ENCODE results near the gene UGT1A4. TPM values are rescaled to one million over a fixed set of nuclear protein-coding genes. Genes with fewer than 3 reads are reported as not detected.

The UGT1A4 gene
- total RNA-seq, 1 donor from 2014 or later, result not detected

GRCh38 chr2:233807215-233807865 lies 88.8 kb downstream of the UGT1A4 start:
- no peaks in the 10 kb centered on the region for H3K36me3 ChIP-seq
- no peak overlapping the region for H3K27ac ChIP-seq
- H3K27me3 ChIP-seq, result no peaks in the 10 kb centered on the region
- no peak for TF ChIP-seq CTCF (IDR thresholded peaks at IDR 0.05)
- intact Hi-C loops (cut with DNase I), result no loop called here
- no peaks in the 10 kb centered on the region for H3K9me3 ChIP-seq
- H3K4me3 ChIP-seq, result no peak overlapping the region
- no peaks in the 10 kb centered on the region for H3K4me1 ChIP-seq
- DNase-seq (ENCODE audit: low spot score in 2 of 2), result peak in 1 of 2 donors; percentile 42

GRCh38 chr2:233807966-233808935 lies 89.7 kb downstream of the UGT1A4 start:
- H3K4me3 ChIP-seq, result no peak overlapping the region
- intact Hi-C loops (cut with DNase I), result no loop called here
- H3K4me1 ChIP-seq, result no peaks in the 10 kb centered on the region
- no peaks in the 10 kb centered on the region for H3K36me3 ChIP-seq
- no peaks in the 10 kb centered on the region for H3K27me3 ChIP-seq
- no peak overlapping the region for H3K27ac ChIP-seq
- no peak for TF ChIP-seq CTCF (IDR thresholded peaks at IDR 0.05)
- H3K9me3 ChIP-seq, result no peaks in the 10 kb centered on the region
- DNase-seq (ENCODE audit: low spot score in 2 of 2), result no peak

- DNase-seq (ENCODE audit: low spot score in 2 of 2), result no peak
- no peak overlapping the region for H3K27ac ChIP-seq
- H3K4me1 ChIP-seq, result no peaks in the 10 kb centered on the region
- no peak overlapping the region for H3K4me3 ChIP-seq
- H3K27me3 ChIP-seq, result no peaks in the 10 kb centered on the region
- H3K9me3 ChIP-seq, result no peaks in the 10 kb centered on the region
- TF ChIP-seq CTCF (IDR thresholded peaks at IDR 0.05), result no peak
- intact Hi-C loops (cut with DNase I), result no loop called here
- no peaks in the 10 kb centered on the region for H3K36me3 ChIP-seq
These were observed 91.8 kb downstream of the UGT1A4 start for GRCh38 chr2:233810385-233810784.

- Histone ChIP-seq H3K27me3 (no peaks in the 10 kb centered on the region), H3K4me3 (no peak overlapping the region), H3K27ac (no peak overlapping the region), H3K9me3 (no peaks in the 10 kb centered on the region), H3K36me3 (no peaks in the 10 kb centered on the region), H3K4me1 (no peaks in the 10 kb centered on the region)
- no peak for TF ChIP-seq CTCF (IDR thresholded peaks at IDR 0.05)
- DNase-seq (ENCODE audit: low spot score in 2 of 2), result no peak
- intact Hi-C loops (cut with DNase I), result no loop called here
These were observed 92.6 kb downstream of the UGT1A4 start for GRCh38 chr2:233811087-233811486.

- no peak for DNase-seq (ENCODE audit: low spot score in 2 of 2)
These were observed 93.2 kb downstream of the UGT1A4 start for GRCh38 chr2:233811732-233812131.

More at GRCh38 chr2:233811732-233812131, 93.2 kb downstream of the UGT1A4 start:
- no peaks in the 10 kb centered on the region for H3K36me3 ChIP-seq
- no peaks in the 10 kb centered on the region for H3K9me3 ChIP-seq
- H3K27ac ChIP-seq, result no peak overlapping the region
- intact Hi-C loops (cut with DNase I), result no loop called here
- no peaks in the 10 kb centered on the region for H3K27me3 ChIP-seq
- H3K4me1 ChIP-seq, result no peaks in the 10 kb centered on the region
- H3K4me3 ChIP-seq, result no peak overlapping the region
- TF ChIP-seq CTCF (IDR thresholded peaks at IDR 0.05), result no peak
